Measurements from ENCODE around the gene KIAA1958. TPM values are rescaled to one million over a fixed set of nuclear protein-coding genes. Genes with fewer than 3 reads are reported as not detected.

Gene KIAA1958
- total RNA-seq, 6 experiments from 2014 or later, result 3.5 to 9.7 (median 4.5) TPM

DNA sequence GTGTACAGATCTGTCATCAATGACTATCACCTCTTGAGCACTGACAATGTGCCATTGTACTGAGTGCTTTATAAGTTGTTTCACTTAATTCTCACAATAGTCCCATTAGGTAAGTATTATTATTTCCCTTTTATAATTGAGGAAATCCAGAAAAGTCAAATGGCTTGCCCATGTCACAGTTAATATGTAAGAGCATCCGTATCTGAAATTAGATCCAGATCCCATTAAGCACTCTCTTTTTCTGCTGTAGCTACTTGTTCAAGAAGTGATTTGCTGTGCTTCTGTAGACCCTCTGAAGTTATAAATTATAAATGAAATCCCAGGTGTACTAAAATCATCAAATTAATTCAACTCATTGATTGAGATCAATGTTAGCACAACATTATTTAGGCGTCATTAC is 136.6 kb downstream of the KIAA1958 start:
- no peak for DNase-seq
- Mint-ChIP-seq H3K36me3 (ENCODE audit: low read depth) (no peaks in the 10 kb centered on the region), H3K4me3 (no peak overlapping the region), H3K9me3 (no peaks in the 10 kb centered on the region), H3K27me3 (ENCODE audit: insufficient read depth) (no peaks in the 10 kb centered on the region), H3K27ac (no peak overlapping the region), H3K4me1 (ENCODE audit: low read depth) (peaks cover 7% of the 10 kb centered on the region; the same call in 1 of the 2 replicates)
- TF ChIP-seq, protein P1, sequence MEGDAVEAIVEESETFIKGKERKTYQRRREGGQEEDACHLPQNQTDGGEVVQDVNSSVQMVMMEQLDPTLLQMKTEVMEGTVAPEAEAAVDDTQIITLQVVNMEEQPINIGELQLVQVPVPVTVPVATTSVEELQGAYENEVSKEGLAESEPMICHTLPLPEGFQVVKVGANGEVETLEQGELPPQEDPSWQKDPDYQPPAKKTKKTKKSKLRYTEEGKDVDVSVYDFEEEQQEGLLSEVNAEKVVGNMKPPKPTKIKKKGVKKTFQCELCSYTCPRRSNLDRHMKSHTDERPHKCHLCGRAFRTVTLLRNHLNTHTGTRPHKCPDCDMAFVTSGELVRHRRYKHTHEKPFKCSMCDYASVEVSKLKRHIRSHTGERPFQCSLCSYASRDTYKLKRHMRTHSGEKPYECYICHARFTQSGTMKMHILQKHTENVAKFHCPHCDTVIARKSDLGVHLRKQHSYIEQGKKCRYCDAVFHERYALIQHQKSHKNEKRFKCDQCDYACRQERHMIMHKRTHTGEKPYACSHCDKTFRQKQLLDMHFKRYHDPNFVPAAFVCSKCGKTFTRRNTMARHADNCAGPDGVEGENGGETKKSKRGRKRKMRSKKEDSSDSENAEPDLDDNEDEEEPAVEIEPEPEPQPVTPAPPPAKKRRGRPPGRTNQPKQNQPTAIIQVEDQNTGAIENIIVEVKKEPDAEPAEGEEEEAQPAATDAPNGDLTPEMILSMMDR (IDR thresholded peaks at IDR 0.05), result no peak

- Mint-ChIP-seq H3K27me3 (ENCODE audit: insufficient read depth) (no peaks in the 10 kb centered on the region), H3K4me1 (ENCODE audit: low read depth) (peaks cover 14% of the 10 kb centered on the region), H3K4me3 (no peak overlapping the region), H3K36me3 (ENCODE audit: low read depth) (no peaks in the 10 kb centered on the region), H3K27ac (no peak overlapping the region), H3K9me3 (no peaks in the 10 kb centered on the region)
- TF ChIP-seq, protein P1 (IDR thresholded peaks at IDR 0.05), result no peak
- no peak for DNase-seq
Measured at GRCh38 chr9:112624711-112625707, 138.4 kb downstream of the KIAA1958 start.

DNA sequence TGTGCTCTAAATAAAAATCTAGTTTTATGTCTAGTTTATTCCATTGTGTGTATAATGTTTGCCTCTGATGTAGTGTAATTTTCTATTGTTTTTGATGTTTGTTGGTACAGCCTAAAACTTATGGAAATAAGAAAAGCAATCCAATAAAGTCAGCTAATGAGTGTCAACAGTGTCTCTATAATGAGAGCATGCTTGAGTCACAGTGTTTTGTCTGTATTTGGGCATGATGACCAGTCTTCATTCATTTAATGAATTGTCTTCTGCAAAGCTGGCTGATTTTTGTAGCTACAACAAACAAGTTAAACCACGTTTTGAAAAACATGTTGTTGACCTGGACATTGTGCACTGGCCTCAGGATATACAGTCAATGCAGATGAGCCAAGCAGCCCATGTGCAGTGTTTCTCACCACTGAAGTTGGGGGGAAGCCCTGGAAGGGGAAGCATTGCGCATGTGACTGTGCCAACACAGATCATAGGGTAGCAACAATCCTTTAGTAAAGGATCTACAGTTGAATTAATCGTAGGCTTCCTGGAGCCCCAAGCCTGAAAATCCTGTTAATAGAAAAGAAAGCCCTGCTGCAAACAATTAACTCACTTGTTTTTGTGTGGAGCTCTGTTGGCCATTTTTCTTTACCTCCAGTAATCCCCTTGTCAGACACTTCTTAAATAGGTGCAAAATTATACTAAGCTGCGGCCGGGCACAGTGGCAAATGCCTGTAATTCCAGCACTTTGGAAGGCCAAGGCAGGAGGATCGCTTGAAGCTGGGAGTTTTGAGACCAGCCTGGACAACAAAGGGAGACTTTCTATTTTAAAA is 143.3 kb downstream of the KIAA1958 start:
- H3K36me3 Mint-ChIP-seq (ENCODE audit: low read depth), result no peaks in the 10 kb centered on the region
- TF ChIP-seq, protein P1 (IDR thresholded peaks at IDR 0.05), result no peak
- H3K4me3 Mint-ChIP-seq, result no peak overlapping the region
- no peak for DNase-seq
- H3K27ac Mint-ChIP-seq, result no peak overlapping the region
- H3K27me3 Mint-ChIP-seq (ENCODE audit: insufficient read depth), result no peaks in the 10 kb centered on the region
- H3K4me1 Mint-ChIP-seq (ENCODE audit: low read depth), result peaks cover 9% of the 10 kb centered on the region
- no peaks in the 10 kb centered on the region for H3K9me3 Mint-ChIP-seq

GRCh38 chr9:112631313-112632070 is 144.9 kb downstream of the KIAA1958 start:
- H3K4me1 Mint-ChIP-seq (ENCODE audit: low read depth), result peaks cover 8% of the 10 kb centered on the region
- H3K9me3 Mint-ChIP-seq, result no peaks in the 10 kb centered on the region
- DNase-seq, result no peak
- no peaks in the 10 kb centered on the region for H3K36me3 Mint-ChIP-seq (ENCODE audit: low read depth)
- H3K27ac Mint-ChIP-seq, result no peak overlapping the region
- H3K4me3 Mint-ChIP-seq, result no peak overlapping the region
- H3K27me3 Mint-ChIP-seq (ENCODE audit: insufficient read depth), result no peaks in the 10 kb centered on the region
- TF ChIP-seq, protein P1 (IDR thresholded peaks at IDR 0.05), result no peak

GRCh38 chr9:112640311-112640710 is 153.7 kb downstream of the KIAA1958 start:
- Mint-ChIP-seq H3K4me3 (no peak overlapping the region), H3K36me3 (ENCODE audit: low read depth) (peaks cover 25% of the 10 kb centered on the region), H3K27me3 (ENCODE audit: insufficient read depth) (no peaks in the 10 kb centered on the region), H3K9me3 (peaks cover 16% of the 10 kb centered on the region), H3K4me1 (ENCODE audit: low read depth) (peaks cover 9% of the 10 kb centered on the region), H3K27ac (no peak overlapping the region)
- no peak for DNase-seq
- TF ChIP-seq, protein P1 (IDR thresholded peaks at IDR 0.05), result no peak

Measured in HFFc6 (cell line).